GM13977 (cell line): ENCODE measurements around the gene C17orf113.
A peak's percentile ranks its signal among the peaks of the same experiment; 100 is the strongest.

Source experiments
- DNase-seq: peaks from one replicate; pipeline ENCODE4 v3.0.0; 2012; ENCODE audit warnings: low spot score
- CTCF ChIP-seq: IDR thresholded peaks from 2 replicates; pipeline ENCODE4 v1.5.1; 2012; ENCODE audit warnings: mild to moderate bottlenecking, control low read depth; ENCODE audit not compliant: insufficient read depth; ENCODE audit errors: extremely low read depth, missing control alignments
- in situ Hi-C: fragments of 300-500 bp; cut with MboI; formaldehyde crosslinking; loops from one replicate; pipeline ENCODE4 v1.12.0; 2022; ENCODE audit warnings: low sequenced_read_pairs, low pct_unique_long_range_greater_than_20kb, mixed read lengths, inconsistent platforms; ENCODE audit not compliant: unreplicated experiment

The C17orf113 gene

GRCh38 chr17:42050393-42051012, at the start of gene C17orf113:
C17orf113 (minus strand) TSS chr17:42050601; CDS start chr17:42043376, 7,225 bp downstream.
- peak; percentile 70 for TF ChIP-seq CTCF
- peak; percentile 89 for DNase-seq
- in situ Hi-C loops, result no loop called here

- in situ Hi-C loops, result no loop called here
- DNase-seq, result no peak
- TF ChIP-seq CTCF, result no peak
These were observed 48.5 kb upstream of the C17orf113 start for GRCh38 chr17:42098730-42099399.

- TF ChIP-seq CTCF, result no peak
- peak; percentile 71 for DNase-seq
- in situ Hi-C loops, result no loop called here
These were observed 47.6 kb upstream of the C17orf113 start, which contains the start of gene ZNF385C for GRCh38 chr17:42097691-42098631. ZNF385C (minus strand) TSS chr17:42098473; CDS start chr17:42063056, 35,417 bp downstream.

GRCh38 chr17:42096360-42097111, 46.1 kb upstream of the C17orf113 start:
- no peak for TF ChIP-seq CTCF
- in situ Hi-C loops, result no loop called here
- DNase-seq, result no peak

GRCh38 chr17:42094375-42095069, 44.1 kb upstream of the C17orf113 start:
- no peak for TF ChIP-seq CTCF
- no peak for DNase-seq
- in situ Hi-C loops, result no loop called here

GRCh38 chr17:42092939-42093338, 42.5 kb upstream of the C17orf113 start:
- TF ChIP-seq CTCF, result no peak
- in situ Hi-C loops, result no loop called here
- DNase-seq, result no peak
